MM.1S (cell line): ENCODE data around the gene SRCIN1.

ENCODE experiments used
- DNase-seq: peaks from one replicate; pipeline ENCODE4 v3.0.0-alpha.2; 2015
- H2AFZ ChIP-seq: fragments of 300-600 bp; sonication (generic); 2 replicates; pipeline ENCODE4 v1.6.0; 2016; ENCODE audit warnings: antibody characterized with exemption, low read length
- H3F3A ChIP-seq: fragments of 300-600 bp; sonication (generic); 2 replicates; pipeline ENCODE4 v1.6.1; 2016; ENCODE audit warnings: mild to moderate bottlenecking, antibody characterized with exemption, low read length, moderate library complexity, mixed read lengths; ENCODE audit not compliant: insufficient read depth
- H3K27ac ChIP-seq: fragments of 300-600 bp; sonication (generic); 2 replicates; pipeline ENCODE4 v1.5.1; 2016; ENCODE audit warnings: mild to moderate bottlenecking, low read length
- H3K27me3 ChIP-seq: fragments of 300-600 bp; sonication (generic); replicated peaks from 2 replicates; pipeline ENCODE4 v1.6.0; 2016; ENCODE audit warnings: low read length; ENCODE audit not compliant: insufficient read depth
- H3K36me3 ChIP-seq: fragments of 300-600 bp; sonication (generic); replicated peaks from 2 replicates; pipeline ENCODE4 v1.6.1; 2016; ENCODE audit warnings: mild to moderate bottlenecking, low read length, mixed read lengths; ENCODE audit not compliant: insufficient read depth
- H3K4me1 ChIP-seq: fragments of 300-600 bp; sonication (generic); 2 replicates; pipeline ENCODE4 v1.6.1; 2016; ENCODE audit warnings: low read length, mixed read lengths
- H3K4me2 ChIP-seq: fragments of 300-600 bp; sonication (generic); 2 replicates; pipeline ENCODE4 v1.6.0; 2016; ENCODE audit warnings: low read depth, low read length
- H3K4me3 ChIP-seq: fragments of 300-600 bp; sonication (generic); 2 replicates; pipeline ENCODE4 v1.5.1; 2016; ENCODE audit warnings: low read length, mixed read lengths
- H3K79me2 ChIP-seq: fragments of 300-600 bp; sonication (generic); 2 replicates; pipeline ENCODE4 v1.6.1; 2016; ENCODE audit warnings: mixed run types, low read length, mixed read lengths
- H3K9ac ChIP-seq: fragments of 300-600 bp; sonication (generic); 2 replicates; pipeline ENCODE4 v1.6.1; 2016; ENCODE audit warnings: low read length, mixed read lengths
- H3K9me2 ChIP-seq: fragments of 300-600 bp; sonication (generic); replicated peaks from 2 replicates; pipeline ENCODE4 v1.6.1; 2016; ENCODE audit warnings: mild to moderate bottlenecking, low read length, mixed read lengths; ENCODE audit not compliant: insufficient read depth
- H3K9me3 ChIP-seq: fragments of 300-600 bp; sonication (generic); replicated peaks from 2 replicates; pipeline ENCODE4 v1.6.1; 2016; ENCODE audit warnings: mild to moderate bottlenecking, low read length, mixed read lengths; ENCODE audit not compliant: insufficient read depth
- H4K20me1 ChIP-seq: fragments of 300-600 bp; sonication (generic); 2 replicates; pipeline ENCODE4 v1.6.1; 2016; ENCODE audit warnings: mild to moderate bottlenecking, low read length, moderate library complexity, mixed read lengths; ENCODE audit not compliant: insufficient read depth
- CTCF ChIP-seq: fragments of 300-600 bp; sonication (generic); IDR thresholded peaks from 2 replicates; pipeline ENCODE4 v1.5.1; 2016; ENCODE audit warnings: antibody characterized with exemption, low read length, mixed read lengths
- EZH2 ChIP-seq: fragments of 300-600 bp; sonication (generic); optimal IDR thresholded peaks from 2 replicates; pipeline ENCODE3; 2017; ENCODE audit warnings: low read depth, mild to moderate bottlenecking, antibody characterized with exemption, low read length, mixed read lengths
- EZH2phosphoT487 ChIP-seq: fragments of 300-600 bp; sonication (generic); IDR thresholded peaks from 2 replicates; pipeline ENCODE4 v1.6.1; 2018; ENCODE audit warnings: antibody characterized with exemption, low read length

SRCIN1 gene

GRCh38 chr17:38596651-38597050 is 9.1 kb downstream of the SRCIN1 start:
- Histone ChIP-seq H3K9me3 (no peaks in the 10 kb centered on the region), H3K4me2 (no peak overlapping the region), H4K20me1 (no peaks in the 10 kb centered on the region), H2AFZ (no peak overlapping the region), H3F3A (no peaks in the 10 kb centered on the region), H3K4me1 (peaks cover 7% of the 10 kb centered on the region), H3K79me2 (no peaks in the 10 kb centered on the region), H3K9me2 (no peaks in the 10 kb centered on the region), H3K36me3 (no peaks in the 10 kb centered on the region), H3K27ac (no peak overlapping the region), H3K4me3 (no peak overlapping the region), H3K9ac (no peak overlapping the region), H3K27me3 (peaks cover 66% of the 10 kb centered on the region)
- no peak for TF ChIP-seq EZH2
- TF ChIP-seq CTCF = no peak
- no peak for TF ChIP-seq EZH2phosphoT487
- no peak for DNase-seq

- H3K9me3 ChIP-seq = no peaks in the 10 kb centered on the region
- no peak overlapping the region for H3K9ac ChIP-seq
- H3K27ac ChIP-seq = no peak overlapping the region
- no peaks in the 10 kb centered on the region for H4K20me1 ChIP-seq
- H3K4me3 ChIP-seq = no peak overlapping the region
- TF ChIP-seq CTCF (no peak), EZH2 (no peak), EZH2phosphoT487 (no peak)
- H3K9me2 ChIP-seq = no peaks in the 10 kb centered on the region
- H2AFZ ChIP-seq = no peak overlapping the region
- no peak for DNase-seq
- no peaks in the 10 kb centered on the region for H3F3A ChIP-seq
- H3K4me1 ChIP-seq = peaks cover 15% of the 10 kb centered on the region
- no peaks in the 10 kb centered on the region for H3K36me3 ChIP-seq
- H3K79me2 ChIP-seq = no peaks in the 10 kb centered on the region
- no peak overlapping the region for H3K4me2 ChIP-seq
- H3K27me3 ChIP-seq = peaks cover 67% of the 10 kb centered on the region
Measured at GRCh38 chr17:38595892-38596291, 9.9 kb downstream of the SRCIN1 start.

- no peak overlapping the region for H3K9ac ChIP-seq
- no peak overlapping the region for H3K27ac ChIP-seq
- peaks cover 71% of the 10 kb centered on the region for H3K27me3 ChIP-seq
- no peaks in the 10 kb centered on the region for H3K79me2 ChIP-seq
- H4K20me1 ChIP-seq = no peaks in the 10 kb centered on the region
- no peak overlapping the region for H3K4me3 ChIP-seq
- H2AFZ ChIP-seq = no peak overlapping the region
- H3K36me3 ChIP-seq = no peaks in the 10 kb centered on the region
- peaks cover 15% of the 10 kb centered on the region for H3K4me1 ChIP-seq
- no peaks in the 10 kb centered on the region for H3K9me3 ChIP-seq
- H3F3A ChIP-seq = no peaks in the 10 kb centered on the region
- no peak for DNase-seq
- no peaks in the 10 kb centered on the region for H3K9me2 ChIP-seq
- H3K4me2 ChIP-seq = no peak overlapping the region
- TF ChIP-seq EZH2phosphoT487 = no peak
Measured at GRCh38 chr17:38594152-38594551, 11.6 kb downstream of the SRCIN1 start.

GRCh38 chr17:38592487-38592886 is 13.3 kb downstream of the SRCIN1 start:
- no peak for DNase-seq
- no peaks in the 10 kb centered on the region for H3F3A ChIP-seq
- H3K79me2 ChIP-seq = no peaks in the 10 kb centered on the region
- no peaks in the 10 kb centered on the region for H3K36me3 ChIP-seq
- H3K4me3 ChIP-seq = no peak overlapping the region
- H3K4me2 ChIP-seq = no peak overlapping the region
- H2AFZ ChIP-seq = no peak overlapping the region
- no peaks in the 10 kb centered on the region for H4K20me1 ChIP-seq
- H3K27ac ChIP-seq = no peak overlapping the region
- H3K4me1 ChIP-seq = peaks cover 15% of the 10 kb centered on the region
- H3K27me3 ChIP-seq = peaks cover 73% of the 10 kb centered on the region
- no peak for TF ChIP-seq CTCF
- no peak overlapping the region for H3K9ac ChIP-seq
- no peaks in the 10 kb centered on the region for H3K9me3 ChIP-seq
- H3K9me2 ChIP-seq = no peaks in the 10 kb centered on the region
